Mucosa of descending colon (tissue), 3 donors: ENCODE data around the gene ARID1B. TPM values are rescaled to one million over a fixed set of nuclear protein-coding genes. Genes with fewer than 3 reads are reported as not detected.
A peak's percentile ranks its signal among the peaks of the same experiment; 100 is the strongest.

ENCODE experiments used
- ATAC-seq: fragments of 200-7000 bp; cut with Tn5 transposase; one replicate; pipeline ENCODE4 v1.9.1; 2020; ENCODE audit warnings: mild to moderate bottlenecking, moderate library complexity
- DNase-seq, 3 donors: peaks; one replicate each; pipeline ENCODE4 v3.0.0-alpha.2; 2020
- H3K36me3 ChIP-seq: fragments of 200-600 bp; one replicate; pipeline ENCODE4 v1.8.0; 2021; ENCODE audit warnings: low read depth, mild to moderate bottlenecking
- H3K4me1 ChIP-seq: fragments of 200-600 bp; one replicate; pipeline ENCODE4 v1.8.0; 2021; ENCODE audit warnings: low read depth, mild to moderate bottlenecking
- H3K4me3 ChIP-seq: fragments of 200-600 bp; one replicate; pipeline ENCODE4 v1.8.0; 2021; ENCODE audit warnings: mild to moderate bottlenecking
- H3K9me3 ChIP-seq: fragments of 200-600 bp; one replicate; pipeline ENCODE4 v1.8.0; 2021; ENCODE audit warnings: mild to moderate bottlenecking
- intact Hi-C, 2 donors: fragments of 100-400 bp; cut with DNase I in 1 of 2; cut with micrococcal nuclease in 1 of 2; formaldehyde crosslinking; loops; one replicate each; pipeline versions ENCODE4 v1.11.0 to v1.11.1; 2022; cut with DNase I, micrococcal nuclease
- total RNA-seq, 3 donors: library from RNA; stranded (reverse); fragmentation: NEBNext Ultra II Directional in 2 of 3; extraction: Animal tissue kit (Norgen Biotek cat#: 25700) in 2 of 3; gene quantifications; one replicate each; pipeline versions ENCODE4 v1.2.1 to v1.2.4, GENCODE V29; 2021 to 2023
- TF ChIP-seq, protein P1 (sequence below): fragments of 200-600 bp; IDR thresholded peaks from one replicate; pipeline ENCODE4 v1.8.0; 2022; ENCODE audit warnings: antibody characterized with exemption, mild to moderate bottlenecking
- donor health status: DM: no; HTN: no; CAD: no; lungs with moderate emphysema.
- donor health status: DM: no; HTN: no; CAD: no.
- donor health status: DM: no; HTN: yes; CAD: no.

The ARID1B gene
- total RNA-seq, 3 donors from 2014 or later = 71.8 to 102 (median 101) TPM

DNA sequence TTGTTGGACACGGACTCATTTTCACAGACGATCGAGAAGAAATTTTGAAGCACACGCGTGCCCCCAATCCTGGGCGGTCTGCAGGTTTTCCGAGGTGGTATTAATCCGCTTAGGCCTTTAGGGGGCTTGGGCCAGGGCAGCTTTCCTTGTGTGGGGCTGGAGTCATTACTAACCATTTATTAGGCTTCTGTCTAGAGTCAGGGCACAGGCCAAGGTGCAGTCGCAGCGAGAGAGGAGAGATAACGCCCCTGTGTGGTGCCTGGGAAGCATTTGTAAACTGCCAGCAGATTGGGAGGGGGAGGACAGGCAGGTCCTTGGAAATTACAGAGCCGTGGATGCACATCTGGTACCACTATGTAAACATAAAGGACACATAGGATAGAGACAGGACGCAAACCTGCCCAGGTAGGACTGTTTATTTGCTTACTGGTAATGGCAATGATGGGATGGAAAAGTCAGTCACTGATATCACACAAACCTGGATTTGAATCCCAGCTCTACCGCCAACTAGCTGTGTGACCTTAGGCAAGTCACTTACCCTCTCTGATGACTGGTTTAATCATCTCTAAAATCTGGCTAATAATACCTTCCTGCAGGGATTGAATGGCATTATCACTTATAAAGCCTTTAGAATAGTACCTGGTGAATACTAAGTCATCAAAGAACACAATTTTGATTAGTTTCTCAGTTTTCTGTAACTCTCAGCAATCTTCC is 469.8 kb downstream of the ARID1B start:
- Histone ChIP-seq H3K9me3 (peaks cover 2% of the 10 kb centered on the region), H3K4me3 (no peak overlapping the region), H3K36me3 (no peaks in the 10 kb centered on the region), H3K4me1 (peaks cover 5% of the 10 kb centered on the region)
- DNase-seq (no peak), ATAC-seq (no peak)
- TF ChIP-seq, protein P1, sequence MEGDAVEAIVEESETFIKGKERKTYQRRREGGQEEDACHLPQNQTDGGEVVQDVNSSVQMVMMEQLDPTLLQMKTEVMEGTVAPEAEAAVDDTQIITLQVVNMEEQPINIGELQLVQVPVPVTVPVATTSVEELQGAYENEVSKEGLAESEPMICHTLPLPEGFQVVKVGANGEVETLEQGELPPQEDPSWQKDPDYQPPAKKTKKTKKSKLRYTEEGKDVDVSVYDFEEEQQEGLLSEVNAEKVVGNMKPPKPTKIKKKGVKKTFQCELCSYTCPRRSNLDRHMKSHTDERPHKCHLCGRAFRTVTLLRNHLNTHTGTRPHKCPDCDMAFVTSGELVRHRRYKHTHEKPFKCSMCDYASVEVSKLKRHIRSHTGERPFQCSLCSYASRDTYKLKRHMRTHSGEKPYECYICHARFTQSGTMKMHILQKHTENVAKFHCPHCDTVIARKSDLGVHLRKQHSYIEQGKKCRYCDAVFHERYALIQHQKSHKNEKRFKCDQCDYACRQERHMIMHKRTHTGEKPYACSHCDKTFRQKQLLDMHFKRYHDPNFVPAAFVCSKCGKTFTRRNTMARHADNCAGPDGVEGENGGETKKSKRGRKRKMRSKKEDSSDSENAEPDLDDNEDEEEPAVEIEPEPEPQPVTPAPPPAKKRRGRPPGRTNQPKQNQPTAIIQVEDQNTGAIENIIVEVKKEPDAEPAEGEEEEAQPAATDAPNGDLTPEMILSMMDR = no peak
- intact Hi-C loops = no loop called here

- intact Hi-C loops = no loop called here
- no peak for DNase-seq
- peaks cover 2% of the 10 kb centered on the region for H3K9me3 ChIP-seq
- H3K4me1 ChIP-seq = no peaks in the 10 kb centered on the region
- H3K36me3 ChIP-seq = no peaks in the 10 kb centered on the region
- ATAC-seq = no peak
- TF ChIP-seq, protein P1 = no peak
- no peak overlapping the region for H3K4me3 ChIP-seq
These were observed 471.1 kb downstream of the ARID1B start for GRCh38 chr6:157248264-157248663.

GRCh38 chr6:157249826-157250225 is 472.6 kb downstream of the ARID1B start:
- peaks cover 2% of the 10 kb centered on the region for H3K4me1 ChIP-seq
- DNase-seq (no peak), ATAC-seq (no peak)
- H3K36me3 ChIP-seq = no peaks in the 10 kb centered on the region
- no peak overlapping the region for H3K4me3 ChIP-seq
- intact Hi-C loops = no loop called here
- H3K9me3 ChIP-seq = peaks cover 2% of the 10 kb centered on the region
- TF ChIP-seq, protein P1 = no peak

- TF ChIP-seq, protein P1 = no peak
- DNase-seq (no peak), ATAC-seq (no peak)
- Histone ChIP-seq H3K9me3 (peaks cover 2% of the 10 kb centered on the region), H3K4me3 (no peak overlapping the region), H3K36me3 (no peaks in the 10 kb centered on the region), H3K4me1 (peaks cover 2% of the 10 kb centered on the region)
- intact Hi-C loops = no loop called here
These were observed 474.5 kb downstream of the ARID1B start for GRCh38 chr6:157251586-157252247.

DNA sequence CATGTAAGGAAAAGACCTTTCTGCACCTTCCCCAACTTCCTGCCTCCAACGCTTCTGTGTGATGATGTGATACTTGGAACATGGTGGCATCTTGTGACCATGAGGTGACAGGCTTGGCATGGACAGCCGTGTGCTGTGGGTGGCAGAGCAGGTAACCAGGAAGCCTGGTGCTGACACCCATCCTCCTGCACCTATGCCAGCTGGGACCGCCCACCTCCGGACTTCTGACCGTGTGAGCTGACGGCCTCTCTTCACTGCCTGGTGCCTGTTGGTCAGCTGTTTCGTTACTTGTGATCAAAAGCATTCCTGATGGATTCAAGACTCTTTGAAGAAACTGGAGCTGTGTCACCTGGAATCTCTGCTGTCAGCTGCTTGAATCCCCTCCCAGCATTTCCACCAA is 475.8 kb downstream of the ARID1B start:
- intact Hi-C loops = no loop called here
- DNase-seq (peak in 1 of 3 donors; percentile 45), ATAC-seq (peak; percentile 71)
- peaks cover 2% of the 10 kb centered on the region for H3K4me1 ChIP-seq
- H3K36me3 ChIP-seq = no peaks in the 10 kb centered on the region
- TF ChIP-seq, protein P1 = no peak
- H3K4me3 ChIP-seq = no peak overlapping the region
- peaks cover 2% of the 10 kb centered on the region for H3K9me3 ChIP-seq
